ENCODE data around the gene LGR4.

DNA sequence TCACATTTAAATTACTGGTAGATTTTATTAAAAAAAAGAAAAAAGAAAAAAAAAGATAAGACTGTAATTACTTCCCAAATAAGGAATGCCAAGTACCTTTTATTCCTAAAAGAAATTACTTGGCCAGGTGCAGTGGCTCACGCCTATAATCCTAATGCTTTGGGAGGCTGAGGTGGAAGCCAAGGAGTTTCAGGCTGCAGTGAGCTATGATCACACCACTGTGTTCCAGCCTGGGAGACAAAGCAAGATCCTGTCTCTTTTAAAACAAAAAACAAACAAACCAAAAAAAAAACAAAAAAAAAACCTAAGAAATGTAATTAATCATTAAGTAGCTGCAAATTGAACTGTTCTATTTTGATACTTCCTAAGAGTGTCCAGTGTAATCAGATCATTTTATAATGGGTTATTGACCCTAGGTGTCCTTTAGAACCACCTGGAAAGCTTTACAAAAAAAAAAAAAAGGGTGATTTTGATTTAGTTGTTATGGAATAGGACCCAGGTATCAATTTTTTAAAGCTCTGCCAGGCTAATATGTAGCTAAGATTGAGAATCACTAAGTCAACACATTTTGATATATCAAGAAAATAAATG lies 23.2 kb upstream of the LGR4 start:
- TF ChIP-seq, protein P1, sequence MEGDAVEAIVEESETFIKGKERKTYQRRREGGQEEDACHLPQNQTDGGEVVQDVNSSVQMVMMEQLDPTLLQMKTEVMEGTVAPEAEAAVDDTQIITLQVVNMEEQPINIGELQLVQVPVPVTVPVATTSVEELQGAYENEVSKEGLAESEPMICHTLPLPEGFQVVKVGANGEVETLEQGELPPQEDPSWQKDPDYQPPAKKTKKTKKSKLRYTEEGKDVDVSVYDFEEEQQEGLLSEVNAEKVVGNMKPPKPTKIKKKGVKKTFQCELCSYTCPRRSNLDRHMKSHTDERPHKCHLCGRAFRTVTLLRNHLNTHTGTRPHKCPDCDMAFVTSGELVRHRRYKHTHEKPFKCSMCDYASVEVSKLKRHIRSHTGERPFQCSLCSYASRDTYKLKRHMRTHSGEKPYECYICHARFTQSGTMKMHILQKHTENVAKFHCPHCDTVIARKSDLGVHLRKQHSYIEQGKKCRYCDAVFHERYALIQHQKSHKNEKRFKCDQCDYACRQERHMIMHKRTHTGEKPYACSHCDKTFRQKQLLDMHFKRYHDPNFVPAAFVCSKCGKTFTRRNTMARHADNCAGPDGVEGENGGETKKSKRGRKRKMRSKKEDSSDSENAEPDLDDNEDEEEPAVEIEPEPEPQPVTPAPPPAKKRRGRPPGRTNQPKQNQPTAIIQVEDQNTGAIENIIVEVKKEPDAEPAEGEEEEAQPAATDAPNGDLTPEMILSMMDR (conservative IDR thresholded peaks at IDR 0.05; ENCODE audit: low read depth in 2 of 2): no peak
- TF ChIP-seq CREB1 (CRISPR knock-in tag; IDR thresholded peaks at IDR 0.05; ENCODE audit: low read depth): no peak
- no peak for TF ChIP-seq EZH2 (IDR thresholded peaks at IDR 0.05; ENCODE audit: low read depth, unreplicated experiment)
- TF ChIP-seq EZH2phosphoT487 (IDR thresholded peaks at IDR 0.05; ENCODE audit: unreplicated experiment): no peak
- no peak for TF ChIP-seq POLR2AphosphoS5 (IDR thresholded peaks at IDR 0.05; ENCODE audit: low read depth)
- TF ChIP-seq, protein P2, sequence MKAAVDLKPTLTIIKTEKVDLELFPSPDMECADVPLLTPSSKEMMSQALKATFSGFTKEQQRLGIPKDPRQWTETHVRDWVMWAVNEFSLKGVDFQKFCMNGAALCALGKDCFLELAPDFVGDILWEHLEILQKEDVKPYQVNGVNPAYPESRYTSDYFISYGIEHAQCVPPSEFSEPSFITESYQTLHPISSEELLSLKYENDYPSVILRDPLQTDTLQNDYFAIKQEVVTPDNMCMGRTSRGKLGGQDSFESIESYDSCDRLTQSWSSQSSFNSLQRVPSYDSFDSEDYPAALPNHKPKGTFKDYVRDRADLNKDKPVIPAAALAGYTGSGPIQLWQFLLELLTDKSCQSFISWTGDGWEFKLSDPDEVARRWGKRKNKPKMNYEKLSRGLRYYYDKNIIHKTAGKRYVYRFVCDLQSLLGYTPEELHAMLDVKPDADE (IDR thresholded peaks at IDR 0.05): no peak
- TF ChIP-seq, protein P3, sequence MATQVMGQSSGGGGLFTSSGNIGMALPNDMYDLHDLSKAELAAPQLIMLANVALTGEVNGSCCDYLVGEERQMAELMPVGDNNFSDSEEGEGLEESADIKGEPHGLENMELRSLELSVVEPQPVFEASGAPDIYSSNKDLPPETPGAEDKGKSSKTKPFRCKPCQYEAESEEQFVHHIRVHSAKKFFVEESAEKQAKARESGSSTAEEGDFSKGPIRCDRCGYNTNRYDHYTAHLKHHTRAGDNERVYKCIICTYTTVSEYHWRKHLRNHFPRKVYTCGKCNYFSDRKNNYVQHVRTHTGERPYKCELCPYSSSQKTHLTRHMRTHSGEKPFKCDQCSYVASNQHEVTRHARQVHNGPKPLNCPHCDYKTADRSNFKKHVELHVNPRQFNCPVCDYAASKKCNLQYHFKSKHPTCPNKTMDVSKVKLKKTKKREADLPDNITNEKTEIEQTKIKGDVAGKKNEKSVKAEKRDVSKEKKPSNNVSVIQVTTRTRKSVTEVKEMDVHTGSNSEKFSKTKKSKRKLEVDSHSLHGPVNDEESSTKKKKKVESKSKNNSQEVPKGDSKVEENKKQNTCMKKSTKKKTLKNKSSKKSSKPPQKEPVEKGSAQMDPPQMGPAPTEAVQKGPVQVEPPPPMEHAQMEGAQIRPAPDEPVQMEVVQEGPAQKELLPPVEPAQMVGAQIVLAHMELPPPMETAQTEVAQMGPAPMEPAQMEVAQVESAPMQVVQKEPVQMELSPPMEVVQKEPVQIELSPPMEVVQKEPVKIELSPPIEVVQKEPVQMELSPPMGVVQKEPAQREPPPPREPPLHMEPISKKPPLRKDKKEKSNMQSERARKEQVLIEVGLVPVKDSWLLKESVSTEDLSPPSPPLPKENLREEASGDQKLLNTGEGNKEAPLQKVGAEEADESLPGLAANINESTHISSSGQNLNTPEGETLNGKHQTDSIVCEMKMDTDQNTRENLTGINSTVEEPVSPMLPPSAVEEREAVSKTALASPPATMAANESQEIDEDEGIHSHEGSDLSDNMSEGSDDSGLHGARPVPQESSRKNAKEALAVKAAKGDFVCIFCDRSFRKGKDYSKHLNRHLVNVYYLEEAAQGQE (IDR thresholded peaks at IDR 0.05; ENCODE audit: unreplicated experiment): no peak

Measured in GM23338 (cell line).